Gastrocnemius medialis (tissue), 4 donors: Measurements from ENCODE around the gene RSBN1L.

Experiments
- CTCF ChIP-seq, 5 experiments: fragments of 450-650 bp in 3 of 5; fragments of 200-600 bp in 2 of 5; sonication (generic) in 2 of 5; IDR thresholded peaks in 4 of 5; conservative IDR thresholded peaks in 1 of 5; 1 replicate in 4 of 5; 2 replicates in 1 of 5; pipeline ENCODE4 v1.5.1; 2016 to 2019; ENCODE audit warnings: antibody characterized with exemption in 5 of 5, mild to moderate bottlenecking in 3 of 5, moderate library complexity in 3 of 5
- POLR2A ChIP-seq, 2 donors: fragments of 450-650 bp; IDR thresholded peaks; one replicate each; pipeline ENCODE4 v1.6.1; 2017; ENCODE audit warnings: antibody characterized with exemption in 2 of 2, mild to moderate bottlenecking in 2 of 2, moderate library complexity in 2 of 2

- TF ChIP-seq CTCF (IDR thresholded peaks at IDR 0.05 in 4 of 5, conservative IDR thresholded peaks at IDR 0.05 in 1 of 5) (no peak), POLR2A (IDR thresholded peaks at IDR 0.05) (no peak)
These were observed 42.1 kb downstream of the RSBN1L start for GRCh38 chr7:77738382-77738781.
